Uterus (tissue), 4 donors: Measurements from ENCODE around the gene SMG5. TPM values are rescaled to one million over a fixed set of nuclear protein-coding genes. Genes with fewer than 3 reads are reported as not detected.

ENCODE experiments used
- DNase-seq, 2 donors: peaks; one replicate each; pipeline ENCODE4 v3.0.0-alpha.2; 2019 to 2020
- H3K27ac ChIP-seq, 2 donors: fragments of 200-600 bp; sonication (generic); 1 replicate in 1 of 2; 2 replicates in 1 of 2; pipeline ENCODE4 v1.5.1; 2016 to 2018
- H3K27me3 ChIP-seq, 2 donors: fragments of 200-600 bp; sonication (generic); one replicate each; pipeline ENCODE4 v1.5.1; 2018 to 2019; ENCODE audit warnings: control low read depth in 1 of 2
- H3K36me3 ChIP-seq, 2 donors: fragments of 200-600 bp; sonication (generic); one replicate each; pipeline ENCODE4 v1.5.1; 2019; ENCODE audit warnings: control low read depth in 1 of 2
- H3K4me1 ChIP-seq, 2 donors: fragments of 200-600 bp; sonication (generic); one replicate each; pipeline ENCODE4 v1.5.1; 2018 to 2019; ENCODE audit warnings: control low read depth in 1 of 2
- H3K4me3 ChIP-seq, 2 donors: fragments of 200-600 bp; sonication (generic); 1 replicate in 1 of 2; 2 replicates in 1 of 2; pipeline ENCODE4 v1.5.1; 2018 to 2019; ENCODE audit warnings: mild to moderate bottlenecking in 1 of 2
- H3K9me3 ChIP-seq, 2 donors: fragments of 200-600 bp; sonication (generic); one replicate each; pipeline ENCODE4 v1.5.1; 2019; ENCODE audit warnings: control low read depth in 1 of 2
- CTCF ChIP-seq, 4 experiments: fragments of 200-600 bp in 2 of 4; fragments of 450-650 bp in 2 of 4; sonication (generic) in 2 of 4; IDR thresholded peaks; one replicate each; pipeline ENCODE4 v1.5.1; 2016 to 2019; ENCODE audit warnings: antibody characterized with exemption in 4 of 4, mild to moderate bottlenecking in 2 of 4, moderate library complexity in 1 of 4
- POLR2A ChIP-seq, 2 donors: fragments of 450-650 bp; IDR thresholded peaks; one replicate each; pipeline ENCODE4 v1.6.1; 2016; ENCODE audit warnings: antibody characterized with exemption in 2 of 2, mild to moderate bottlenecking in 1 of 2, moderate library complexity in 1 of 2
- intact Hi-C: fragments of 100-400 bp; cut with DNase I; formaldehyde crosslinking; loops from one replicate; pipeline ENCODE4 v1.15.1; 2023; ENCODE audit warnings: low total_unique reads
- total RNA-seq, 4 donors: library from RNA; depleted of rRNA in 3 of 4; stranded (reverse); fragments of >200 nt in 3 of 4; gene quantifications; one replicate each; pipeline versions ENCODE4 v1.1.0 to v1.2.4, GENCODE V29; 2014 to 2023
- donor health status: DM: yes; HTN: yes; CAD: no.

SMG5 gene
- total RNA-seq, 4 donors from 2014 or later = 8.8 to 68.8 (median 39.0) TPM

GRCh38 chr1:156260896-156261295 is 21.7 kb downstream of the SMG5 start:
- intact Hi-C loops = no loop called here
- Histone ChIP-seq H3K4me3 (no peak overlapping the region), H3K36me3 (no peaks in the 10 kb centered on the region), H3K27ac (no peak overlapping the region), H3K9me3 (no peaks in the 10 kb centered on the region), H3K27me3 (no peaks in the 10 kb centered on the region), H3K4me1 (no peaks in the 10 kb centered on the region)
- no peak for DNase-seq
- TF ChIP-seq CTCF (IDR thresholded peaks at IDR 0.05) (no peak), POLR2A (IDR thresholded peaks at IDR 0.05) (no peak)

- Histone ChIP-seq H3K27ac (no peak overlapping the region), H3K36me3 (no peaks in the 10 kb centered on the region), H3K9me3 (no peaks in the 10 kb centered on the region), H3K4me1 (no peaks in the 10 kb centered on the region), H3K27me3 (no peaks in the 10 kb centered on the region), H3K4me3 (no peak overlapping the region)
- no peak for TF ChIP-seq POLR2A (IDR thresholded peaks at IDR 0.05)
- TF ChIP-seq CTCF (IDR thresholded peaks at IDR 0.05) = peak in 1 of 4 experiments; percentile 13
- peak in 1 of 2 donors; percentile 47 for DNase-seq
- intact Hi-C loops = no loop called here
Measured at GRCh38 chr1:156259805-156260204, 22.8 kb downstream of the SMG5 start.

GRCh38 chr1:156258859-156259258 is 23.8 kb downstream of the SMG5 start:
- Histone ChIP-seq H3K4me3 (no peak overlapping the region), H3K36me3 (no peaks in the 10 kb centered on the region), H3K27ac (no peak overlapping the region), H3K27me3 (no peaks in the 10 kb centered on the region), H3K4me1 (no peaks in the 10 kb centered on the region), H3K9me3 (no peaks in the 10 kb centered on the region)
- intact Hi-C loops = no loop called here
- DNase-seq = no peak
- TF ChIP-seq POLR2A (IDR thresholded peaks at IDR 0.05) (no peak), CTCF (IDR thresholded peaks at IDR 0.05) (no peak)

GRCh38 chr1:156257711-156258110 is 24.9 kb downstream of the SMG5 start:
- no peak overlapping the region for H3K4me3 ChIP-seq
- TF ChIP-seq POLR2A (IDR thresholded peaks at IDR 0.05) (no peak), CTCF (IDR thresholded peaks at IDR 0.05) (no peak)
- H3K27me3 ChIP-seq = no peaks in the 10 kb centered on the region
- no peaks in the 10 kb centered on the region for H3K4me1 ChIP-seq
- H3K9me3 ChIP-seq = no peaks in the 10 kb centered on the region
- H3K27ac ChIP-seq = no peak overlapping the region
- H3K36me3 ChIP-seq = no peaks in the 10 kb centered on the region
- DNase-seq = no peak
- intact Hi-C loops = no loop called here

GRCh38 chr1:156253634-156254033 is 29.0 kb downstream of the SMG5 start:
- no peaks in the 10 kb centered on the region for H3K36me3 ChIP-seq

More at GRCh38 chr1:156253634-156254033, 29.0 kb downstream of the SMG5 start:
- DNase-seq = no peak
- TF ChIP-seq POLR2A (IDR thresholded peaks at IDR 0.05) (no peak), CTCF (IDR thresholded peaks at IDR 0.05) (no peak)
- no peaks in the 10 kb centered on the region for H3K27me3 ChIP-seq
- H3K4me1 ChIP-seq = no peaks in the 10 kb centered on the region
- no peak overlapping the region for H3K27ac ChIP-seq
- no peaks in the 10 kb centered on the region for H3K9me3 ChIP-seq
- intact Hi-C loops = no loop called here
- no peak overlapping the region for H3K4me3 ChIP-seq
